ENCODE measurements around the gene CAMK2G.

The CAMK2G gene

GRCh38 chr10:73865107-73865458 is 9.3 kb downstream of the CAMK2G start:
- no peak for DNase-seq (ENCODE audit: low read depth in 1 of 2, low spot score in 1 of 2)

- no peak for DNase-seq (ENCODE audit: low read depth in 1 of 2, low spot score in 1 of 2)
These were observed 10.1 kb downstream of the CAMK2G start for GRCh38 chr10:73864229-73864628.

- no peak for DNase-seq (ENCODE audit: low read depth in 1 of 2, low spot score in 1 of 2)
These were observed 11.1 kb downstream of the CAMK2G start for GRCh38 chr10:73863039-73863817.

GRCh38 chr10:73862011-73862410 is 12.3 kb downstream of the CAMK2G start:
- no peak for DNase-seq (ENCODE audit: low read depth in 1 of 2, low spot score in 1 of 2)

- DNase-seq (ENCODE audit: low read depth in 1 of 2, low spot score in 1 of 2): no peak
These were observed 14.4 kb downstream of the CAMK2G start for GRCh38 chr10:73859784-73860491.

GRCh38 chr10:73859428-73859783 is 14.9 kb downstream of the CAMK2G start:
- DNase-seq (ENCODE audit: low read depth in 1 of 2, low spot score in 1 of 2): no peak

GRCh38 chr10:73858750-73859427 is 15.5 kb downstream of the CAMK2G start:
- no peak for DNase-seq (ENCODE audit: low read depth in 1 of 2, low spot score in 1 of 2)

GRCh38 chr10:73858013-73858708 is 16.2 kb downstream of the CAMK2G start:
- no peak for DNase-seq (ENCODE audit: low read depth in 1 of 2, low spot score in 1 of 2)

- no peak for DNase-seq (ENCODE audit: low read depth in 1 of 2, low spot score in 1 of 2)
These were observed 16.9 kb downstream of the CAMK2G start for GRCh38 chr10:73857446-73857845.

- no peak for DNase-seq (ENCODE audit: low read depth in 1 of 2, low spot score in 1 of 2)
These were observed 18.1 kb downstream of the CAMK2G start for GRCh38 chr10:73856261-73856660.

- DNase-seq (ENCODE audit: low read depth in 1 of 2, low spot score in 1 of 2): no peak
These were observed 18.9 kb downstream of the CAMK2G start for GRCh38 chr10:73855413-73855812.

GRCh38 chr10:73854310-73854709 is 20.0 kb downstream of the CAMK2G start:
- DNase-seq (ENCODE audit: low read depth in 1 of 2, low spot score in 1 of 2): no peak

- DNase-seq (ENCODE audit: low read depth in 1 of 2, low spot score in 1 of 2): no peak
These were observed 21.2 kb downstream of the CAMK2G start for GRCh38 chr10:73853196-73853595.

- no peak for DNase-seq (ENCODE audit: low read depth in 1 of 2, low spot score in 1 of 2)
These were observed 23.4 kb downstream of the CAMK2G start for GRCh38 chr10:73850863-73851461.

GRCh38 chr10:73850211-73850610 is 24.1 kb downstream of the CAMK2G start:
- DNase-seq (ENCODE audit: low read depth in 1 of 2, low spot score in 1 of 2): no peak

- peak; percentile 88 to 95 for DNase-seq (ENCODE audit: low read depth in 1 of 2, low spot score in 1 of 2)
These were observed 25.4 kb downstream of the CAMK2G start for GRCh38 chr10:73848821-73849489.

- no peak for DNase-seq (ENCODE audit: low read depth in 1 of 2, low spot score in 1 of 2)
These were observed 27.3 kb downstream of the CAMK2G start for GRCh38 chr10:73847031-73847430.

GRCh38 chr10:73843261-73843660 is 31.1 kb downstream of the CAMK2G start:
- DNase-seq (ENCODE audit: low read depth in 1 of 2, low spot score in 1 of 2): no peak

GRCh38 chr10:73842349-73842748 is 32.0 kb downstream of the CAMK2G start:
- no peak for DNase-seq (ENCODE audit: low read depth in 1 of 2, low spot score in 1 of 2)

- DNase-seq (ENCODE audit: low read depth in 1 of 2, low spot score in 1 of 2): no peak
These were observed 32.6 kb downstream of the CAMK2G start for GRCh38 chr10:73841526-73842285.

Data from activated CD4-positive, alpha-beta T cell treated with anti-CD3 and anti-CD28 coated beads, Interleukin-2, amount 50 U/mL, for 24 hours (primary cell).